HCT116 (cell line): ENCODE measurements around the gene GALK2.

ENCODE experiments used
- CEBPB ChIP-seq: IDR thresholded peaks from 2 replicates; pipeline ENCODE4 v1.6.1; 2012; ENCODE audit warnings: low read depth
- EGR1 ChIP-seq: IDR thresholded peaks from 2 replicates; pipeline ENCODE4 v1.6.1; 2012; ENCODE audit warnings: low read depth
- EZH2 ChIP-seq: fragments of 200-600 bp; sonication (generic); IDR thresholded peaks from 2 replicates; pipeline ENCODE4 v1.6.1; 2017; ENCODE audit warnings: antibody characterized with exemption, mixed run types
- EZH2phosphoT487 ChIP-seq: fragments of 200-600 bp; IDR thresholded peaks from 2 replicates; pipeline ENCODE4 v1.6.1; 2018; ENCODE audit warnings: antibody characterized with exemption, borderline replicate concordance
- JUND ChIP-seq: IDR thresholded peaks from 2 replicates; pipeline ENCODE4 v1.6.1; 2012
- POLR2AphosphoS5 ChIP-seq: IDR thresholded peaks from 2 replicates; pipeline ENCODE4 v1.6.1; 2011; ENCODE audit warnings: mild to moderate bottlenecking, low read depth, low read length, moderate library complexity
- SIN3A ChIP-seq: IDR thresholded peaks from 2 replicates; pipeline ENCODE4 v1.6.1; 2012; ENCODE audit warnings: low read depth
- SP1 ChIP-seq: IDR thresholded peaks from 2 replicates; pipeline ENCODE4 v1.6.1; 2012; ENCODE audit warnings: low read depth
- ZFX ChIP-seq: fragments of 450-650 bp; IDR thresholded peaks from 2 replicates; pipeline ENCODE4 v1.6.1; 2017
- ZNF274 ChIP-seq: fragments of 200-500 bp; sonication (Bioruptor generic); IDR thresholded peaks from 2 replicates; pipeline ENCODE4 v1.6.1; 2014; ENCODE audit warnings: mild to moderate bottlenecking, low read depth, low read length, inconsistent platforms
- TF ChIP-seq, protein P1 (sequence below), 3 experiments: fragments of 200-600 bp in 1 of 3; sonication (generic) in 1 of 3; IDR thresholded peaks in 2 of 3; conservative IDR thresholded peaks in 1 of 3; 2 replicates each; pipeline ENCODE4 v1.5.1; 2012 to 2017; ENCODE audit warnings: low read depth in 2 of 3, low read length in 2 of 3, antibody characterized with exemption in 1 of 3, borderline replicate concordance in 1 of 3, control low read depth in 1 of 3, mild to moderate bottlenecking in 1 of 3, mixed read lengths in 1 of 3, mixed run types in 1 of 3, moderate library complexity in 1 of 3; ENCODE audit not compliant: insufficient read depth in 1 of 3

DNA sequence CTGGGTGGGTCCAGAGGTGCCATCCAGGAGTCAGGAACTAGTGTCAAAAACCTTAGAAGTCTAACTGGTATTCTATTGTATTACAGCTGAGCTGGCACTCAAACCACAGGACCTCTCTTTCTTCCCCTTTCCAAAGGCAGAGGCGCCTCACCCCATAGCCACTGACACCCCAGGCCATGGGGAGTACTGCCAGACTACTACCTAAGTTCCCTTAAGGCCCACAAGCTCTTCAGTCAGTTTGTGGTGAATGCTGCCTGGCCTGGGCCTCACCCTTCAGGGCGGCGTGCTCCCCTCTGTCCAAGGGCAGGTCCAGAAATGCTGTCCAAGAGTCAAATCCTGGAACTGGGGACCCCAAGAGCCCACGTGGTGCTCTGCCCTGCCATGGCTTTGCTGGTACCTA is 209.9 kb downstream of the GALK2 start:
- TF ChIP-seq, protein P1, sequence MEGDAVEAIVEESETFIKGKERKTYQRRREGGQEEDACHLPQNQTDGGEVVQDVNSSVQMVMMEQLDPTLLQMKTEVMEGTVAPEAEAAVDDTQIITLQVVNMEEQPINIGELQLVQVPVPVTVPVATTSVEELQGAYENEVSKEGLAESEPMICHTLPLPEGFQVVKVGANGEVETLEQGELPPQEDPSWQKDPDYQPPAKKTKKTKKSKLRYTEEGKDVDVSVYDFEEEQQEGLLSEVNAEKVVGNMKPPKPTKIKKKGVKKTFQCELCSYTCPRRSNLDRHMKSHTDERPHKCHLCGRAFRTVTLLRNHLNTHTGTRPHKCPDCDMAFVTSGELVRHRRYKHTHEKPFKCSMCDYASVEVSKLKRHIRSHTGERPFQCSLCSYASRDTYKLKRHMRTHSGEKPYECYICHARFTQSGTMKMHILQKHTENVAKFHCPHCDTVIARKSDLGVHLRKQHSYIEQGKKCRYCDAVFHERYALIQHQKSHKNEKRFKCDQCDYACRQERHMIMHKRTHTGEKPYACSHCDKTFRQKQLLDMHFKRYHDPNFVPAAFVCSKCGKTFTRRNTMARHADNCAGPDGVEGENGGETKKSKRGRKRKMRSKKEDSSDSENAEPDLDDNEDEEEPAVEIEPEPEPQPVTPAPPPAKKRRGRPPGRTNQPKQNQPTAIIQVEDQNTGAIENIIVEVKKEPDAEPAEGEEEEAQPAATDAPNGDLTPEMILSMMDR (IDR thresholded peaks at IDR 0.05 in 2 of 3, conservative IDR thresholded peaks at IDR 0.05 in 1 of 3; ENCODE audit: borderline replicate concordance in 1 of 3, insufficient read depth in 1 of 3, low read depth in 2 of 3, low read length in 2 of 3), result no peak
- TF ChIP-seq EZH2phosphoT487 (no peak), ZFX (no peak), EZH2 (no peak), EGR1 (no peak), ZNF274 (no peak), JUND (no peak), SP1 (no peak), POLR2AphosphoS5 (no peak), CEBPB (no peak), SIN3A (no peak)
